ENCODE results near the gene NDST1. TPM values are rescaled to one million over a fixed set of nuclear protein-coding genes. Genes with fewer than 3 reads are reported as not detected.

Gene NDST1
- total RNA-seq, 1 donor: 13.0 TPM

Other genes starting within 250 kb of the NDST1 start
- 0.94 TPM for gene CAMK2A, start 218.4 kb upstream of the NDST1 start, total RNA-seq
- 4.8 TPM for gene ARSI, start 205.2 kb upstream of the NDST1 start, total RNA-seq
- gene TCOF1, start 150.4 kb upstream of the NDST1 start, total RNA-seq: 21.7 TPM
- gene CD74, start 95.2 kb upstream of the NDST1 start, total RNA-seq: 2,135 TPM
- gene RPS14, start 58.4 kb upstream of the NDST1 start, total RNA-seq: 4,450 TPM
- gene SYNPO, start 132.5 kb downstream of the NDST1 start, total RNA-seq: 0.42 TPM
- gene MYOZ3, start 153.1 kb downstream of the NDST1 start, total RNA-seq: not detected
- gene RBM22, start 192.9 kb downstream of the NDST1 start, total RNA-seq: 60.0 TPM